ENCODE measurements around the gene ZNF155.
A peak's percentile ranks its signal among the peaks of the same experiment; 100 is the strongest.

ZNF155 gene

GRCh38 chr19:44005973-44006372, 22.0 kb downstream of the ZNF155 start:
- no peak for DNase-seq

- DNase-seq: no peak
Measured at GRCh38 chr19:44007473-44007872, 23.5 kb downstream of the ZNF155 start.

- no peak for DNase-seq
Measured at GRCh38 chr19:44010468-44010867, 26.5 kb downstream of the ZNF155 start.

- DNase-seq: no peak
Measured at GRCh38 chr19:44019498-44019897, 35.5 kb downstream of the ZNF155 start.

- DNase-seq: no peak
Measured at GRCh38 chr19:44021221-44021620, 37.2 kb downstream of the ZNF155 start.

GRCh38 chr19:44024900-44025216, 40.9 kb downstream of the ZNF155 start:
- no peak for DNase-seq

- peak; percentile 53 to 81 for DNase-seq
Measured at GRCh38 chr19:44025217-44025936, 41.4 kb downstream of the ZNF155 start, which contains the start of gene ZNF222. Gene ZNF222 (plus strand): TSS chr19:44025379. CDS start chr19:44025437, 58 bp downstream.

- DNase-seq: no peak
Measured at GRCh38 chr19:44026622-44027021, 42.6 kb downstream of the ZNF155 start.

- DNase-seq: no peak
Measured at GRCh38 chr19:44032001-44032610, 48.1 kb downstream of the ZNF155 start.

- no peak for DNase-seq
Measured at GRCh38 chr19:44042147-44042546, 58.2 kb downstream of the ZNF155 start.
